Measurements from ENCODE around the gene ZNF789.

ZNF789 gene

DNA sequence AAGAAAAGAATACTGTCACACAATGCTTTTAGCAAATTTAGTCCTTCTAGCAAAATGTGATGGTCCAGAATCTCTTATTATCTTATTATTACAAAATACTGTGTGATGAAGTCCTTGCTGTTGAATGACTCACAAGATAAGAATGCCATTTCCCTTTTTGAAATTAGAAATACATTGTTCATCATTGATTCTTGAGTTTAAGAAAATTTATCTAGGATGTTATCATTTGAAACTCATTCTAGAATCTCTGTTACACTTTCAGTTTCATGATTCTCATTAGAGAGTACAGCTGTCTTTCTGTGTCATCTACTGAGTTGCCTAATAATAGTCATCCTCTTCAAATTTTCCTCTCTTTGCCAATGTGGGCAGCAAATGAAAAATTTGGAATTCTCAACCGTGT is 41.4 kb downstream of the ZNF789 start:
- DNase-seq: no peak

DNA sequence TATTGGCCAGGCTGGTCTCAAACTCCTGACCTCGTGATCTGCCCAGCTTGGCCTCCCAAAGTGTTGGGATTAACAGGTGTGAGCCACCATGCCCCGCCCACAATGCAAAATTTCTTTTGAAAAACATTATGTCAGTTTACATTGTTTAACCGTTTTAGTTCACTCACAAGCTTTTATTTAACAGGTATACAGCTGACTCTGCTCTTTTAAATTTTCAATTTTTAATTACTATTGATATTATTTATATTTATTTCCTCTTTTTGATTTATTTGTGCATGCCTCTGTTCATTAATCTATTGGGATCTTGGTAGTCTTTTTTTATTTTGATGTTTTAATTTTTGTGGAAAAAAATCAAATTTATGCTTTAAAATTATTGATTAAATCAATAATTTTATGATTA is 48.7 kb downstream of the ZNF789 start:
- no peak for DNase-seq

DNA sequence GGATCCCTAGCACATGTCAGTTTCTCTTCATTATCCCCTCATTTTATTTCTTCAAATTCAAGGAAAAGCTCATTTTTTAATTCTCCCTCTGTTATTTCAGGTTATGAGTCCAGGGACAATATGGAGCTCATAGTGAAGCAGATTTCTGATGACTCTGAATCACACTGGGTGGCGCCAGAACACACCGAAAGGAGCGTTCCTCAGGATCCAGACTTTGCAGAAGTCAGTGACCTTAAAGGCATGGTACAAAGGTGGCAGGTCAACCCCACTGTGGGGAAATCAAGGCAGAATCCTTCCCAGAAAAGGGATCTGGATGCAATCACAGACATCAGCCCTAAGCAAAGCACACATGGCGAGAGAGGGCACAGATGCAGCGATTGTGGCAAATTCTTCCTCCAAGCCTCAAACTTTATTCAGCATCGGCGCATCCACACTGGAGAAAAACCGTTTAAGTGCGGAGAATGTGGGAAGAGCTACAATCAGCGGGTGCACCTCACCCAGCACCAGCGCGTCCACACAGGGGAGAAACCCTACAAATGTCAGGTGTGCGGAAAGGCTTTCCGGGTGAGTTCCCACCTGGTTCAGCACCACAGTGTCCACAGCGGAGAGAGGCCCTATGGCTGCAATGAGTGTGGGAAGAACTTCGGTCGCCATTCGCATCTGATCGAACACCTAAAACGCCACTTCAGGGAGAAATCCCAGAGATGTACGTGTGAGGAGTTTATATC is 53.2 kb downstream of the ZNF789 start:
- DNase-seq: no peak

DNA sequence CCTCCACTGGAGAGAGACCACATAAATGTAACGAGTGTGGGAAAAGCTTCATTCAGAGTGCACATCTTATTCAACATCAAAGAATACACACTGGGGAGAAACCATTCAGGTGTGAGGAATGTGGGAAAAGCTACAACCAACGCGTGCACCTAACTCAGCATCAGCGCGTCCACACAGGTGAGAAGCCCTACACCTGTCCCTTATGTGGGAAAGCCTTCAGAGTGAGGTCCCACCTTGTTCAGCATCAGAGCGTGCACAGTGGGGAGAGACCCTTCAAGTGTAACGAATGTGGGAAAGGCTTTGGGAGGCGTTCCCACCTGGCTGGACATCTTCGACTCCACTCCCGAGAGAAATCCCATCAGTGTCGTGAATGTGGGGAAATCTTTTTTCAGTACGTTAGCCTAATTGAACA is 58.7 kb downstream of the ZNF789 start:
- no peak for DNase-seq

DNA sequence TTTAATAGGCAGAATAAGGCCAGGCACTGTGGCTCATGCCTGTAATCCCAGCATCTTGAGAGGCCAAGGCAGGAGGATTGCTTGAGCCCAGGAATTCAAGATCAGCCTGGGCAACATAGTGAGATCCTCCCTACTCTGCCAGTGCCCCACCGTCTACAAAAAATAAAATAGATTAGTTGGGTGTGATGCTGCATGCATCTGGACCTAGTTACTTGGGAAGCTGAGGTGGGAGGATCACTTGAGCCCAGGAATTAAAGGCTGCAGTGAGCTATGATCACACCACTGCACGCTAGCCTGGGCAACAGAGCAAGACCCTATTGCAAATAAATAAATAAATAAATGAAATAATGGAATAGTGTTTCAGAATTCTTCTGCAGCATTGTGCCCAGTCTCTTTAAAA is 63.0 kb downstream of the ZNF789 start:
- no peak for DNase-seq

All from 8988T (cell line).